Adrenal gland (tissue), 12 donors: ENCODE data around the gene RPRD1A. TPM values are rescaled to one million over a fixed set of nuclear protein-coding genes. Genes with fewer than 3 reads are reported as not detected.
A peak's percentile ranks its signal among the peaks of the same experiment; 100 is the strongest.
"Not testable (repeated sequence)": the region's sequence is repeated elsewhere in the genome, so short reads cannot be mapped to it uniquely, and the experiment has no call there.

ENCODE experiments used
- DNase-seq, 7 donors: peaks; one replicate each; pipeline ENCODE4 v3.0.0-alpha.2; 2019 to 2020
- H3K27ac ChIP-seq, 5 donors: fragments of 200-600 bp; sonication (generic) in 4 of 5; 1 replicate in 3 of 5; 2 replicates in 2 of 5; pipeline versions ENCODE4 v1.5.1 to v1.8.0; 2016 to 2020; ENCODE audit warnings: mild to moderate bottlenecking in 1 of 5
- H3K27me3 ChIP-seq: fragments of 200-600 bp; 2 replicates; pipeline ENCODE4 v1.8.0; 2021
- H3K36me3 ChIP-seq, 2 donors: fragments of 200-600 bp; replicated peaks in 1 of 2; 1 replicate in 1 of 2; 2 replicates in 1 of 2; pipeline versions ENCODE4 v1.5.1 to v1.8.0; 2018 to 2022
- H3K4me1 ChIP-seq, 2 donors: fragments of 200-600 bp; replicated peaks in 1 of 2; 1 replicate in 1 of 2; 2 replicates in 1 of 2; pipeline versions ENCODE4 v1.5.1 to v1.8.0; 2018 to 2021
- H3K4me3 ChIP-seq, 4 donors: fragments of 200-600 bp; sonication (generic) in 3 of 4; one replicate each; pipeline ENCODE4 v1.5.1; 2016 to 2018
- H3K9me3 ChIP-seq, 3 donors: fragments of 200-600 bp; sonication (generic) in 1 of 3; replicated peaks in 1 of 3; 1 replicate in 2 of 3; 2 replicates in 1 of 3; pipeline versions ENCODE4 v1.5.1 to v1.8.0; 2016 to 2021
- POLR2A ChIP-seq, 2 donors: fragments of 450-650 bp; IDR thresholded peaks; one replicate each; pipeline ENCODE4 v1.6.1; 2017; ENCODE audit warnings: antibody characterized with exemption in 2 of 2, mild to moderate bottlenecking in 2 of 2, moderate library complexity in 1 of 2
- WGBS, 4 donors: extraction: QIAGEN DNeasy Blood & Tissue Kit in 2 of 4; methylation state at CpG; one replicate each; pipeline versions ENCODE4 v1.1.5 to v1.1.7; 2013 to 2017; 5-methylcytosine and 5-hydroxymethylcytosine counted together
- intact Hi-C, 2 donors: fragments of 100-400 bp; cut with DNase I; formaldehyde crosslinking; loops; one replicate each; pipeline versions ENCODE4 v1.14.1 to v1.15.0; 2022 to 2023
- polyA plus RNA-seq, 3 donors: library from polyadenylated mRNA; stranded (reverse); fragments of 200-250 nt in 2 of 3; fragments of 350-450 nt in 1 of 3; fragmentation: Illumina TruSeq in 1 of 3; extraction: RNeasy Lipid Tissue Mini Kit (QIAGEN cat#74804) in 1 of 3; gene quantifications; one replicate each; pipeline ENCODE4 v1.2.3, GENCODE V29; 2013 to 2014
- total RNA-seq, 9 donors: library from RNA; depleted of rRNA in 4 of 9; stranded (reverse); fragments of >200 nt in 4 of 9; fragments of 120-200 nt in 1 of 9; fragmentation: NEBNext Ultra II Directional in 1 of 9; extraction: Animal tissue kit (Norgen Biotek cat#: 25700) in 1 of 9; gene quantifications; one replicate each; pipeline versions ENCODE4 v1.1.0 to v1.2.4, GENCODE V29; 2013 to 2023
- TF ChIP-seq, protein P1 (sequence below), 6 experiments: fragments of 450-650 bp in 4 of 6; fragments of 200-600 bp in 2 of 6; sonication (generic) in 1 of 6; IDR thresholded peaks; 1 replicate in 5 of 6; 2 replicates in 1 of 6; pipeline versions ENCODE4 v1.5.1 to v1.8.0; 2016 to 2021; ENCODE audit warnings: antibody characterized with exemption in 6 of 6, mild to moderate bottlenecking in 2 of 6, moderate library complexity in 1 of 6
- donor health status: healthy with polysubstance abuse.
- donor health status: Bipolar disorder and iron deficiency.
- donor health status: DM: yes; HTN: yes; CAD: no.
- donor health status: DM: no; HTN: no; CAD: no.
- donor health status: DM: no; HTN: no; CAD: no.
- donor health status: DM: yes; HTN: yes; CAD: no.

Gene RPRD1A
- total and polyA plus RNA-seq, 12 donors, result 28.9 to 128 (median 58.4) TPM

DNA sequence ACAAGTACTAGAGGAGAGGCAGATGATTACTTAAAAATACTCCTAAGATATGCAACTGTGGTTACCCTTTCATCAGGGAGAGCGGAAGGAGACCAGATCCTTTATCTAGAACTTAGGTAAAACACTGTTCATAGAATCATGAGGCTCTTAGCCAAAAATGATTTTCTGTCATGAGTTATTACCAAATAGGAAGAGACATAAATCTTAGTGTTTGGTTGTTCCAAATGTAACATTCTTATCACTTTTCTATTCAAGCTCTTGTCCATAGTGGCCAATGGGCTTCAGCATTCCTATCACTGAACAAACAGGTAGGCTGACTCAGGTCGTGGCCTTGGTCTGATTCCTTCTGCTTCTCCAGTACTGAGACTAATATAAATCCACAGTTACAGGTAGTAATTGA lies 38.5 kb downstream of the RPRD1A start:
- Histone ChIP-seq H3K4me1 (peaks cover 0 to 37% of the 10 kb centered on the region in 2 donors), H3K4me3 (no peak overlapping the region), H3K36me3 (peaks cover 0 to 15% of the 10 kb centered on the region in 2 donors), H3K9me3 (no peaks in the 10 kb centered on the region), H3K27ac (peak overlapping the region in 3 of 5 donors; percentile 16 to 33 (median 22)), H3K27me3 (no peaks in the 10 kb centered on the region)
- peak in 4 of 7 donors; percentile 19 to 57 (median 32) for DNase-seq
- intact Hi-C loops, result no loop called here
- TF ChIP-seq, protein P1, sequence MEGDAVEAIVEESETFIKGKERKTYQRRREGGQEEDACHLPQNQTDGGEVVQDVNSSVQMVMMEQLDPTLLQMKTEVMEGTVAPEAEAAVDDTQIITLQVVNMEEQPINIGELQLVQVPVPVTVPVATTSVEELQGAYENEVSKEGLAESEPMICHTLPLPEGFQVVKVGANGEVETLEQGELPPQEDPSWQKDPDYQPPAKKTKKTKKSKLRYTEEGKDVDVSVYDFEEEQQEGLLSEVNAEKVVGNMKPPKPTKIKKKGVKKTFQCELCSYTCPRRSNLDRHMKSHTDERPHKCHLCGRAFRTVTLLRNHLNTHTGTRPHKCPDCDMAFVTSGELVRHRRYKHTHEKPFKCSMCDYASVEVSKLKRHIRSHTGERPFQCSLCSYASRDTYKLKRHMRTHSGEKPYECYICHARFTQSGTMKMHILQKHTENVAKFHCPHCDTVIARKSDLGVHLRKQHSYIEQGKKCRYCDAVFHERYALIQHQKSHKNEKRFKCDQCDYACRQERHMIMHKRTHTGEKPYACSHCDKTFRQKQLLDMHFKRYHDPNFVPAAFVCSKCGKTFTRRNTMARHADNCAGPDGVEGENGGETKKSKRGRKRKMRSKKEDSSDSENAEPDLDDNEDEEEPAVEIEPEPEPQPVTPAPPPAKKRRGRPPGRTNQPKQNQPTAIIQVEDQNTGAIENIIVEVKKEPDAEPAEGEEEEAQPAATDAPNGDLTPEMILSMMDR (IDR thresholded peaks at IDR 0.05), result no peak
- no peak for TF ChIP-seq POLR2A (IDR thresholded peaks at IDR 0.05)
- 35 to 56% (median 45%) methylated on average over 2 of the region's 2 CpGs for WGBS, 4 donors

- Histone ChIP-seq H3K27ac (peak overlapping the region in 2 of 5 donors; percentile 0 to 48), H3K4me3 (no peak overlapping the region), H3K36me3 (peaks cover 0 to 5% of the 10 kb centered on the region in 2 donors), H3K4me1 (peaks cover 0 to 35% of the 10 kb centered on the region in 2 donors), H3K27me3 (no peaks in the 10 kb centered on the region), H3K9me3 (no peaks in the 10 kb centered on the region)
- DNase-seq, result peak in 3 of 7 donors; percentile 34 to 47 (median 42)
- 5 to 18% (median 13%) methylated on average over 1 of the region's 1 CpG for WGBS, 4 donors
- intact Hi-C loops, result no loop called here
- TF ChIP-seq POLR2A (IDR thresholded peaks at IDR 0.05), result no peak
- TF ChIP-seq, protein P1 (IDR thresholded peaks at IDR 0.05), result no peak
Measured at GRCh38 chr18:36025025-36025424, 42.3 kb downstream of the RPRD1A start.

DNA sequence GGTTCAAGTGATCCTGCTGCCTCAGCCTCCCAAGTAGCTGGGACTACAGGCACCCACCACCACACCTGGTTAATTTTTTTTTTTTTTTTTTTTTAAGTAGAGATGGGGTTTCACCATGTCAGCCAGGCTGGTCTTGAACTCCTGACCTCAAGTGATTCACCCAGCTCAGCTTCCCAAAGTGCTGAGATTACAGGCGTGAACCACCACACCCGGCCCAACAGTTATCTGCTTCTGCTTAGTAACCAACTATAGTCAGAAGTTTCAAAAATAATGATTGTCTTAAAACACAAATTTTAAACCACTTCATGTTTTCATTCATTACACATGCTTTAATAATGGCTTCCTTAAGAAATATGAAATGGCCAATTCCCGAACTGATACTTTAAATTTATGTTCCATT lies 43.1 kb downstream of the RPRD1A start:
- H3K27me3 ChIP-seq, H3K4me3 ChIP-seq, H3K9me3 ChIP-seq, H3K36me3 ChIP-seq, DNase-seq, intact Hi-C loops: not testable (repeated sequence)
- peaks cover 0 to 32% of the 10 kb centered on the region in 2 donors for H3K4me1 ChIP-seq
- H3K27ac ChIP-seq, result peak overlapping the region in 2 of 5 donors; percentile 0 to 63
- 74 to 83% (median 81%) methylated on average over 3 of the region's 3 CpGs for WGBS, 4 donors

- H3K27ac ChIP-seq, result no peak overlapping the region
- intact Hi-C loops, result no loop called here
Measured at GRCh38 chr18:36023336-36023735, 44.0 kb downstream of the RPRD1A start.

More at GRCh38 chr18:36023336-36023735, 44.0 kb downstream of the RPRD1A start:
- Histone ChIP-seq H3K36me3 (peaks cover 0 to 5% of the 10 kb centered on the region in 2 donors), H3K4me3 (no peak overlapping the region), H3K4me1 (peaks cover 0 to 23% of the 10 kb centered on the region in 2 donors), H3K27me3 (no peaks in the 10 kb centered on the region), H3K9me3 (no peaks in the 10 kb centered on the region)
- DNase-seq, result no peak
- WGBS, 4 donors, result 92 to 96% (median 94%) methylated on average over 1 of the region's 1 CpG
- no peak for TF ChIP-seq POLR2A (IDR thresholded peaks at IDR 0.05)
- TF ChIP-seq, protein P1 (IDR thresholded peaks at IDR 0.05), result no peak
